ENCODE measurements around the gene VEZT.

DNA sequence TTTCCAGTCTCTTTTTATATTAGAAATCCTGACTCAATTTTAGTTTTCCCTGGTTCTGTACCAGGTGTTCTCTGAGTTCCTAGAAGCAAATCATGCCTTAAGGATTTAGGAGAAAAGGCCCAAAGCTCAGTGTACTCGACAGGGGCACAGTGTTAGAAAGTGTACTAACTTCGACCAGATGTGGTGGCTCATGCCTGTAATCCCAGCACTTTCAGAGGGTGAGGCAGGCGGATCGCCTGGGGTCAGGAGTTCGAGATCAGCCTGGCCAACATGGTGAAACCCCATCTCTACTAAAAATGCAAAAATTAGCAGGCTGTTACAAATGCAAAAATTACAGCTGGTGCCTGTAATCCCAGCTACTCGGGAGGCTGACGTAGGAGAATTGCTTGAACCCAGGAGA is 12.0 kb downstream of the VEZT start:
- TF ChIP-seq TAF1 (IDR thresholded peaks at IDR 0.05; ENCODE audit: borderline replicate concordance, insufficient read depth, low read length) = no peak
- TF ChIP-seq SIN3A (IDR thresholded peaks at IDR 0.05; ENCODE audit: borderline replicate concordance, insufficient read depth, low read length) = no peak
- no peak for TF ChIP-seq POLR2AphosphoS5 (IDR thresholded peaks at IDR 0.05; ENCODE audit: low read depth, low read length)
- TF ChIP-seq, protein P1, sequence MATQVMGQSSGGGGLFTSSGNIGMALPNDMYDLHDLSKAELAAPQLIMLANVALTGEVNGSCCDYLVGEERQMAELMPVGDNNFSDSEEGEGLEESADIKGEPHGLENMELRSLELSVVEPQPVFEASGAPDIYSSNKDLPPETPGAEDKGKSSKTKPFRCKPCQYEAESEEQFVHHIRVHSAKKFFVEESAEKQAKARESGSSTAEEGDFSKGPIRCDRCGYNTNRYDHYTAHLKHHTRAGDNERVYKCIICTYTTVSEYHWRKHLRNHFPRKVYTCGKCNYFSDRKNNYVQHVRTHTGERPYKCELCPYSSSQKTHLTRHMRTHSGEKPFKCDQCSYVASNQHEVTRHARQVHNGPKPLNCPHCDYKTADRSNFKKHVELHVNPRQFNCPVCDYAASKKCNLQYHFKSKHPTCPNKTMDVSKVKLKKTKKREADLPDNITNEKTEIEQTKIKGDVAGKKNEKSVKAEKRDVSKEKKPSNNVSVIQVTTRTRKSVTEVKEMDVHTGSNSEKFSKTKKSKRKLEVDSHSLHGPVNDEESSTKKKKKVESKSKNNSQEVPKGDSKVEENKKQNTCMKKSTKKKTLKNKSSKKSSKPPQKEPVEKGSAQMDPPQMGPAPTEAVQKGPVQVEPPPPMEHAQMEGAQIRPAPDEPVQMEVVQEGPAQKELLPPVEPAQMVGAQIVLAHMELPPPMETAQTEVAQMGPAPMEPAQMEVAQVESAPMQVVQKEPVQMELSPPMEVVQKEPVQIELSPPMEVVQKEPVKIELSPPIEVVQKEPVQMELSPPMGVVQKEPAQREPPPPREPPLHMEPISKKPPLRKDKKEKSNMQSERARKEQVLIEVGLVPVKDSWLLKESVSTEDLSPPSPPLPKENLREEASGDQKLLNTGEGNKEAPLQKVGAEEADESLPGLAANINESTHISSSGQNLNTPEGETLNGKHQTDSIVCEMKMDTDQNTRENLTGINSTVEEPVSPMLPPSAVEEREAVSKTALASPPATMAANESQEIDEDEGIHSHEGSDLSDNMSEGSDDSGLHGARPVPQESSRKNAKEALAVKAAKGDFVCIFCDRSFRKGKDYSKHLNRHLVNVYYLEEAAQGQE (IDR thresholded peaks at IDR 0.05; ENCODE audit: insufficient read depth in 1 of 2, low read depth in 2 of 2, low read length in 2 of 2) = no peak

Measured in PFSK-1 (cell line).